Activated CD8-positive, alpha-beta memory T cell treated with anti-CD3 and anti-CD28 coated beads, Interleukin-2, amount 50 U/mL, for 48 hours (primary cell): ENCODE measurements around the gene ZGPAT.

Experiments used
- DNase-seq: peaks from one replicate; pipeline ENCODE4 v3.0.0-alpha.2; 2020

ZGPAT gene

DNA sequence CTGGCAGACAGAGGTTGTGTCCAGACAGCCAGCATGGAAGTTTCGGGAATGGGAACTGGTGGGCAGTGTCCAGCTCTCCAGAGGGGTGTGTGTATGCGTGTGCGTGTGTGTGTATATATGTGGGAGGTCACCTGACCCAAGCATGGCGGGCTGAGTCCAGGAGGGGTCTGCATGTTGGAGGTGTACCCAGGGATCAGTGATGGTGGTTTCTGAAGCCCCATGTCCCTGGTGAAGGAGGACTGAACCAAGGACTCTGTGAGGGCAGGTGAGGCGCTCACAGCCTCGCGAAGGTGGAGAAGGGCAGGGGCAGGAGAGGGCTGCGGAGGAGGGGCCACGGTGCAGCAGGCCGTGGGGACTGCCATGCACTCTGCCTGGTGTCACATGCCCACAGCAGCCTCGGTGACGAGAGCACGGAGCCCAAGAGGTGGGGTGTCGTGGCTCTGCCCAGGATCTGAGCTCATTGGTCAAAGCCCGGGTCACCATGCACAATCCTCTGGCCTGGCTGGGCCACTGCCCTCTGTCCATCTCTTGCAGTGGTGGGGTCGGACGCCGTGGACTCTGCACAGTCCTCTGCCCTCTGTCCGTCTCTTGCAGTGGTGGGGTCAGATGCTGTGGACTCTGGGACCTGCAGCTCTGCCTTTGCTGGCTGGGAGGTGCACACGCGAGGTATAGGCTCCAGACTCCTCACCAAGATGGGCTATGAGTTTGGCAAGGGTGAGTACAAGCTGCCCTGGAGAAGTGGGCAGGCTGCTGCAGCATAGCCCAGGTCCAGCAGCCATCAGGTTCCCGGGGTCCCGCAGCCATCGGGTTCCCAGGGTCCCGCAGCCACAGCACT is 26.5 kb downstream of the ZGPAT start:
- DNase-seq, result no peak

DNA sequence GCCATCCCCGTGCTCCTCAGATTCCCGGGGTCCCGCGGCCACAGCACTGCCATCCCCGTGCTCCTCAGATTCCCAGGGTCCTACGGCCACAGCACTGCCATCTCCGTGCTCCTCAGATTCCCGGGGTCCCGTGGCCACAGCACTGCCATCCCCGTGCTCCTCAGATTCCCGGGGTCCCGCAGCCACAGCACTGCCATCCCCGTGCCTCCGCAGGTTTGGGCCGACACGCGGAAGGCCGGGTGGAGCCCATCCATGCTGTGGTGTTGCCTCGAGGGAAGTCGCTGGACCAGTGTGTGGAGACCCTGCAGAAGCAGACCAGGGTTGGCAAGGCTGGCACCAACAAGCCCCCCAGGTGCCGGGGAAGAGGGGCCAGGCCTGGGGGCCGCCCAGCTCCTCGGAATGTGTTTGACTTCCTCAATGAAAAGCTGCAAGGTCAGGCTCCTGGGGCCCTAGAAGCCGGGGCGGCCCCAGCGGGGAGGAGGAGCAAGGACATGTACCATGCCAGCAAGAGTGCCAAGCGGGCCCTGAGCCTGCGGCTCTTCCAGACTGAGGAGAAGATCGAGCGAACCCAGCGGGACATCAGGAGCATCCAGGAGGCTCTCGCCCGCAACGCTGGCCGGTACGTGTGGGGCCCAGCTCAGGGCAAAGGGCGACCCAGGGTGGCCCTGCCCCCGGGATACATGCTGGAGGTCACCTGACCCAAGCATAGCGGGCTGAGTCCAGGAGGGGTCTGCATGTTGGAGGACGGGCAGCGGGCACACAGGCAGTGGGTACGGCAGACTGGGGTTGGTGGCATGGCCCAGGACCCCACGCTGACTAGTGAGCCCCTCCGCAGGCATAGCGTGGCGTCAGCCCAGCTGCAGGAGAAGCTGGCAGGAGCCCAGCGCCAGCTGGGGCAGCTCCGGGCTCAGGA is 27.4 kb downstream of the ZGPAT start:
- no peak for DNase-seq

DNA sequence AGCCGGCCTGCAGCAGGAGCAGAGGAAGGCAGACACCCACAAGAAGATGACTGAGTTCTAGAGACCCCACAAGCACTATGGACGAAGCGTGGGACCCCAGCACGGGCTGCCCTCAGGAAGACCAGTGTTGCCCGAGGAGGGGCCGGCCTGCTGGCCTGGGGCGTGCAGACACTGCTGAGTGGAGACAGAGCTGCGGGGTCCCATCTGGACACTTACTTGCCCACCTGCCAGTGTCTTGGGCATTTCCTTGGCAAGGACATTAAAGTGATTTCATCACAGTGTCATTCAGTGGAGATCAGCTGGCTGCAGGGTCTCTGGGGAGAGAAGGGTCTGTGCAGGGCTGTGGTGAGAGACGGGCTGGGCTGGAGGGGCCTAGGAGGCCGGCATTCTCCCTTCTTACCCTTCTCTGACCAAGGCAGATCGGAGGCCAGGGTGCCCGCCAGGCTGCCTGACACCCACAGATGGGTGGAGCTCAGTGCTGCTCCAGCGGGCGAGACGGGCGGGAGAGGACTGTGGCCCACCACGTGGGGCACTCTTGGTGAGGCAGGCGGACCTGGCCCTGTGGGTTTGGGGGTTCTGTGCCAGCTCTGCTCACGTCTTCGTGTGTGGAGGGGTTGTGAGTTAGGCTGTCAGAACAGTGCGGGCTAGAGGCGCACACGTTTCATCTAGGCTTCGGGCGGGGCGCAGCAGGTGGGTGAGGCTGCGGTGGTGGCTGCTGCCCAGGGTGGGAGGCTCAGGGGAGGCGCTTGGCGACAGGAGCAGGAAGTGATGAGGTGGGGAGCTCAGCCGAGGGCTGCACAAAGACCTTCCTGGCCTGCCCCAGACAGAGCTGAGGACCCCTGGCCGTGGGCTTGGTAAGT is 28.2 kb downstream of the ZGPAT start, which contains the start of gene LIME1:
TSS of gene LIME1 (plus strand) at position 806 of the 860 bp plus-strand sequence. CDS start 886 bp downstream, outside the sequence.
- DNase-seq, result peak; percentile 82

DNA sequence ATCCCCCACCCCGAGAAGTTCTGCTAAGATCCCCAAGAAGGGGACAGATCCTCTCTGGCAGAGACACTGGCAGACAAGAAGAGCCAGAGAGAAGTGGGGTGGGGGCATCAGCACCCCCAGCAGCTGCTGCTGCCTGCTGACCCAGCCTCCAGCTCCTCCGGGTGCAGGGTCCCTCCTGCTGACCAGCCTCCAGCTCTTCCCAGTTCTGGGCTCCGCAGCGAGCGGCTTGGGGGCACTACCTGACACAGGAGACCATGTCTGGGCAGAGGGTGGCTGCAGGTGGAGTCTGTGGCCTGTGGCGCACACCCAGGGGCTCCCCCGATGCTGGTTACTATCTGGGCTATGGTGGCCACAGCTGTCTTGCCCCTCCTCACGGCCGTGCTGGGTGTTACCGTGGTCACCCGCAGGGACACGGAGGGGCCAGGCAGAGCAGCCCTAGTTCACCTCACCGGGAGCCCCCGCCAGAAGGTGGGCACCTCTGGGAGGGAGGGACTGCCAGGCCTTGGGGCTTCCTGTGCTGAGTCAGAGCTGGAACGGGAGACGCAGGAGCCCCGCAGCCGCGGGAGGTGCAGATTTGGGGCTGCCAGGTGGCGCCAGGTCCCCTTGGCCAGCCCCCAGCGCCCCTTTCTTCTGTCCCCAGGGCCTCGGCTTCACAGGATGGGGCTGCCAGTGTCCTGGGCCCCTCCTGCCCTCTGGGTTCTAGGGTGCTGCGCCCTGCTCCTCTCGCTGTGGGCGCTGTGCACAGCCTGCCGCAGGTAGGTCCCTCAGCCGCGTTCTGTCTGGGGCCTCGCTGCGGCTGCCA is 29.3 kb downstream of the ZGPAT start:
- peak; percentile 81 for DNase-seq

DNA sequence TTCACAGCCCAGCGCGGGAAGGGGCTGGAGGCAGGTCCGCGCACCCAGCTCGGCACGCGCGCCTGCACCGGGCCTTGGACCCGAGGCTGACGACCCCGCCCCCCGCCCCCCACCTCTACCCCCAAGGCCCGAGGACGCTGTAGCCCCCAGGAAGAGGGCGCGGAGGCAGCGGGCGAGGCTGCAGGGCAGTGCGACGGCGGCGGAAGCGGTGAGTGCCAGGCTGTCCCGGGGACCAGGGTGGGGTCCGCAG is 29.8 kb downstream of the ZGPAT start:
- no peak for DNase-seq

DNA sequence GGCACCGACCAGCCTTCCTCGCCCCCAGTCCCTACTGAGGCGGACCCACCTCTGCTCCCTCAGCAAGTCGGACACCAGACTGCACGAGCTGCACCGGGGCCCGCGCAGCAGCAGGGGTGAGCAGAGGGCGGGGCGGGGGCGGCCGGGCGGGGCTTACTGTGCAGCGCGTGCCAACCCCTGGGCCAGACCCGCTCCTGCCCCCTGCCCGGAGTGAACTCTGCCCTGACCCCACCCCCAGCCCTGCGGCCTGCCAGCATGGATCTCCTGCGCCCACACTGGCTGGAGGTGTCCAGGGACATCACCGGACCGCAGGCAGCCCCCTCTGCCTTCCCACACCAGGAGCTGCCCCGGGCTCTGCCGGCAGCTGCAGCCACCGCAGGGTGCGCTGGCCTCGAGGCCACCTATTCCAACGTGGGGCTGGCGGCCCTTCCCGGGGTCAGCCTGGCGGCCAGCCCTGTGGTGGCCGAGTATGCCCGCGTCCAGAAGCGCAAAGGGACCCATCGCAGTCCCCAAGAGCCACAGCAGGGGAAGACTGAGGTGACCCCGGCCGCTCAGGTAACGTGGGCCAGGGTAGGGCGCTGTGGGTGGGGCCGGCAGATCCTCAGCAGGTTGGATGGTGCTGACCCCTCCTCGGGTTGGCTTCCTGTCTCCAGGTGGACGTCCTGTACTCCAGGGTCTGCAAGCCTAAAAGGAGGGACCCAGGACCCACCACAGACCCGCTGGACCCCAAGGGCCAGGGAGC is 30.3 kb downstream of the ZGPAT start:
- no peak for DNase-seq

DNA sequence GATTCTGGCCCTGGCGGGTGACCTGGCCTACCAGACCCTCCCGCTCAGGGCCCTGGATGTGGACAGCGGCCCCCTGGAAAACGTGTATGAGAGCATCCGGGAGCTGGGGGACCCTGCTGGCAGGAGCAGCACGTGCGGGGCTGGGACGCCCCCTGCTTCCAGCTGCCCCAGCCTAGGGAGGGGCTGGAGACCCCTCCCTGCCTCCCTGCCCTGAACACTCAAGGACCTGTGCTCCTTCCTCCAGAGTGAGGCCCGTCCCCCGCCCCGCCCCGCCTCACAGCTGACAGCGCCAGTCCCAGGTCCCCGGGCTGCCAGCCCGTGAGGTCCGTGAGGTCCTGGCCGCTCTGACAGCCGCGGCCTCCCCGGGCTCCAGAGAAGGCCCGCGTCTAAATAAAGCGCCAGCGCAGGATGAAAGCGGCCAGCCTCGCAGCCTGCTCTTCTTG is 30.9 kb downstream of the ZGPAT start:
- no peak for DNase-seq

DNA sequence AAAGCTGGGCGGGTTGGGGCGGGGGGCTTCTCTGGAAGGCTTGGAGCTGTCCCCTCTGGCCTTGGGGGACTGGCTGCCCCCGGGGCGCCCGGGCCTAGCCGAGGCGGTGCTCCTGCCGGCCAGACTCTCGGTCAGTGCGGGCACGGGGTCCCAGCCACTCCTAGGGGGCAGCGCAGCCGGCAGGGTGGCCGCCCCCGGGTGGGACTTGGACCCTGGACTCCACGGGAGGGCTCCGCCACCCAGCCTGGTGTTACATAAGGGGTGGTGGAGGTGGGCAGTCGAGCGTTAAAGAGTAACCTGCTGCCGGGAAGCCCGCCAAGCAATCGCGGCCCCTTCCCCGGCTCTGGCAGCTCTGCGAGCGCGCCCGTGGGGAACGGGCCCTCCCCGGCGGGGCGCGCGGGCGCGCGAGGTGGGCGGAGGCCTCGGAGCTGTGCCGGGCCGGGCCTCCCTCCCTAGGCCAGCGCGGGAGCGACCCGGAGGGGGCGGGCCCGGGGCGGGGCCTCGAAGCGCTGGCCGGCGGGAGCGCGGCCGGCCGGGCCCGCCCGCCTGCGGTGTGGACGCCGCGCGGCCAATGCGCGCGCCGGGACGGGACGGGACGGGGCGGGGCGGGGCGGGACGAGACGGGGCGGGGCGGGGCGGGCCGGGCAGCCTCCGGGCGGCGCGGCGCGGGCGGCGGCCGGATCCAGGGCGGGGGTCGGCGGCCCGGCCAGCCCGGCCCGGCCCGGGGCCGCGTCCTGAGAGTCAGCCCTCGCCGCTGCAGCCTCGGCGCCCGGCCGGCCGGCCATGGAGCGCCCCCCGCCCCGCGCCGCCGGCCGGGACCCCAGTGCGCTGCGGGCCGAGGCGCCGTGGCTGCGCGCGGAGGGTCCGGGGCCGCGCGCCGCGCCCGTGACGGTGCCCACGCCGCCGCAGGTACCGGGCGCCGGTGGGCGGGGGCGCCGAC is 31.6 kb downstream of the ZGPAT start, which contains the start of gene SLC2A4RG:
TSS of gene SLC2A4RG (plus strand) at position 647 of the 940 bp plus-strand sequence. CDS start at position 784, 137 bp downstream.
- DNase-seq, result peak; percentile 82

DNA sequence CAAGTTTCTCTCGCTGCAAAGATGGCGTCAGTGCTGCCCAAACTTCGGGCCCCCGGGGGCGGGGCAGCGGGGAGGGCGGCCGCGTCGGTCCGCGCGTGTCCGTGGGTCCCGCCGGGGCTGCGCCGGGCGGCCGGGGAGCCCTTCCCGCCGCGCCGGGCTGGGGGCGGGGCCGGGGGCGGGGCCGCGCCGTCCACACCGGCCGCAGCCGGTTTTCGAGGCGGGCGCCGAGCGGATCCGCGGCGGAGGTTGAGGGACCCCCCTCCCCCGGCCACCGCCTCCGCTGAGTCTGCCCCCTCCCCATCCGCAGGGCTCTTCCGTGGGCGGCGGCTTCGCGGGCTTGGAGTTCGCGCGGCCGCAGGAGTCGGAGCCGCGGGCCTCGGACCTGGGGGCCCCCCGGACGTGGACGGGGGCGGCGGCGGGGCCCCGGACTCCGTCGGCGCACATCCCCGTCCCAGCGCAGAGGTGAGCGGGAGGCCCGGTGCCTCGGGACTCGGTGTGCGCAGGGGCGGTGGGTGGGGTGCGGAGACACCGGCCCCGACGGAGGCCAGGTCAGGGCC is 32.3 kb downstream of the ZGPAT start:
- DNase-seq, result no peak

DNA sequence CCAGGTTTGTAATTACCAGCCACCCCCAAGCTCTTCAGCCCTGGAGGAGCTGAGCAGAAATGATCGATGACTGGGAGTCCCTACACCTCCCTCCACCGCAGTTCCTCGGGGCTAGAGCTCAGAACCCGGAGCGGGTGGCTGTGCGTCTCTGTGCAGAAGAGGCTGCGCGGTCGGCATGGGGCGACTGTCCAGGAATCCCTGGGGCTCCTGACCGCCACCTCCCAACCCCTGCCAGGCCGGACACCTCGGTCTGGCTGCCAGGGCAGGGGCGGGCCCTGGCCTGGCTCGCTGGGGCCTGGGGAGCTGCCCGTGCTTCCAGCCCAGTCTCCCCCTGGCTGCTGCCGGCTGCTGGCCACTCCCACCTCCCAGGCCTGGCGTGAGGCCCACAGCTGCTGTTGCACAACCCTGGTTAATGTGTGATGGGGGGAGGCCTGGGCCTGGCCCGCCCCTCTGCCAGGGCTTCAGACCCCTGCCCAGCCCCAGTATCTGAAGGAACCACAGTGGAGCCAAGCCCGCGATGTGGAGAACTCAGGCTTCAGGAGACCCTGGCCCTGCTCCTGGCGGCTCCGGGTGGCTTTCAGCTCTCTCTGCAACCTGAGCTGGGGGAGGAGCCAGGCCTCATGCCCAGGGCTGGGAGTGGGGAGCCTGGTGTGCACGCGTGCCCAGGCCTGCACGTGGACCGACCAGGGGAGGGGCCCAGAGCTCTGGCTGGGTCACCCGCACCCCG is 33.0 kb downstream of the ZGPAT start:
- DNase-seq, result no peak

DNA sequence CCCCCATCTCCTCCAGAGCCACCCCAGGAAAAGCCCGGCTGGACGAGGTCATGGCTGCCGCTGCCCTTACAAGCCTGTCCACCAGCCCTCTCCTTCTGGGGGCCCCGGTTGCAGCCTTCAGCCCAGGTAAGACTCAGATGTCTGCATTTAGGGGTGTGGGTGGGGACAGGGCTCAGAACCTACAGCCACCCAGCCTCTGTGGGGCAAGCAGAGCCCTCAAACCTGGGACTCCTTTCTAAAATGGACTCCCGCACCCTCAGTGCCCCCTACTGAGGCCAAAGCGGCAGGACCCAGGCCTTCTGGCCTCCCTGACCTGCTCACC is 33.5 kb downstream of the ZGPAT start:
- no peak for DNase-seq

DNA sequence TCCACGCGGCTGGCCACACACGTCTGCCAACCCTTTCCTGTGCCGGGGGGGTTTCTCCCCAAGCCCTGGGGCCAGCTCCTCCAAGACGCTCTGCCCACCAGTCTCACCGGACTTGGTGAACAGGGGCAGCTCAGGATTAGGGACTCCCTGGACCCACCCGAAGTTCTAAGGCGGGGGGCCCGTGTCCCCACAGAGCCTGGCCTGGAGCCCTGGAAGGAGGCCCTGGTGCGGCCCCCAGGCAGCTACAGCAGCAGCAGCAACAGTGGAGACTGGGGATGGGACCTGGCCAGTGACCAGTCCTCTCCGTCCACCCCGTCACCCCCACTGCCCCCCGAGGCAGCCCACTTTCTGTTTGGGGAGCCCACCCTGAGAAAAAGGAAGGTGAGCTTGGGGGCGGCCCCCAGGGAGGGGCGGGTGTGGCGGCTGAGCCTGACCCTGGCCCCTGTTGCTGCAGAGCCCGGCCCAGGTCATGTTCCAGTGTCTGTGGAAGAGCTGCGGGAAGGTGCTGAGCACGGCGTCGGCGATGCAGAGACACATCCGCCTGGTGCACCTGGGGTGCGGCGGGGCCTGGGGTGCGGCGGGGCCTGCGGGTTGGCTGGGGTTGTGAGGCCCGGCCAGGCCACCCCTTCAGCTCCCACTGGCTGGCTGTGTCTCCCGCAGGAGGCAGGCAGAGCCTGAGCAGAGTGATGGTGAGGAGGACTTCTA is 34.0 kb downstream of the ZGPAT start:
- DNase-seq, result no peak

DNA sequence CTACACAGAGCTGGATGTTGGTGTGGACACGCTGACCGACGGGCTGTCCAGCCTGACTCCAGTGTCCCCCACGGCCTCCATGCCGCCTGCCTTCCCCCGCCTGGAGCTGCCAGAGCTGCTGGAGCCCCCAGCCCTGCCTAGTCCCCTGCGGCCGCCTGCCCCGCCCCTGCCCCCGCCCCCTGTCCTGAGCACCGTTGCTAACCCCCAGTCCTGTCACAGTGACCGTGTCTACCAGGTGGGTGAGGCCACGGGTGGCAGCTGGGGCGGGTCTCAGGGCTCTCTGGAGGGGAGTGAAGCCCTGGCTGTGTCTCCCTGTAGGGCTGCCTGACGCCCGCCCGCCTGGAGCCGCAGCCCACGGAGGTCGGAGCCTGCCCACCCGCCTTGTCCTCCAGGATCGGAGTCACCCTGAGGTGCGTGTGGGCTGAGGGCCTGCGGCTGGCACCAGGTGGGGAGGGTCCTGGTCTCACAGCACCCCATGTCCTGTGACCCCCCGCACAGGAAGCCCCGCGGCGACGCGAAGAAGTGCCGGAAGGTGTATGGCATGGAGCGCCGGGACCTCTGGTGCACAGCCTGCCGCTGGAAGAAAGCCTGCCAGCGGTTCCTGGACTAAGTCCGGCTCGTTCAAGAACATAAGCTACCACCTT is 34.7 kb downstream of the ZGPAT start:
- no peak for DNase-seq

DNA sequence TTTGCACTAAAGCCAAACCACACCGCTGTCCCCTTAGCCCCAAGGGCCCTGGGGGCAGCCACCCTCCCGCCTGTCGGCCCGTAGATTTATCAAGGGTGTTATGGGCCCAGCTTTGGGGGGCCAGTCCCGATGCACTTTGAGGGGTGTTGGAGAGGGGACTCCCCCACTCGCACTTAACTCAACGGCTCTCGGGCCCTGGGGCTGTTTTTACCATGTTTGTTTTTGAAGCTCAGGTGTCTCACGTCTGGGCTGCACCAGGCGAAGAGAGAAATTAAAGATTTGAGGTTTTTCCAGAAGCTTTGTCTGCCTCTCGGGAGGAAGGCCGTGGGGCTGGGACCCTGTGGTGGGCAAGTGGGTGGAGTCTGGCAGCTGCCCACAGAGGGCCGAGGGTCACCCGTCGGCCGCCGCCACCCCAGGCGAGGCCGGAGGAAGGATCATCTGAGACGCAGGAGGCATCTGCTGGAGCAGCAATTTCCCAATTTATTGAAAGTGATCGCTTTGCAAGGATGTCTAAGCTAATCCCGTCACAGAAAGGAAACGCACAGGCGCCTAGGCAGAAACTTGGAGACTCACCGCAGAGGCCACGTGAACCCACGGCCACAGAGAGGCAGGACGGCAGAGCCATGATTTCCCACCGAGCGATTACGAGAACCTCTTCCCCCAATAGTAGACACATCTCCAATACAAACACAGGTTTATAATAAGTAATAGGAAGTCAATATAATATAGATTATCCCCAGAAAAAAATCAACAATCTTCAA is 35.6 kb downstream of the ZGPAT start:
- no peak for DNase-seq

DNA sequence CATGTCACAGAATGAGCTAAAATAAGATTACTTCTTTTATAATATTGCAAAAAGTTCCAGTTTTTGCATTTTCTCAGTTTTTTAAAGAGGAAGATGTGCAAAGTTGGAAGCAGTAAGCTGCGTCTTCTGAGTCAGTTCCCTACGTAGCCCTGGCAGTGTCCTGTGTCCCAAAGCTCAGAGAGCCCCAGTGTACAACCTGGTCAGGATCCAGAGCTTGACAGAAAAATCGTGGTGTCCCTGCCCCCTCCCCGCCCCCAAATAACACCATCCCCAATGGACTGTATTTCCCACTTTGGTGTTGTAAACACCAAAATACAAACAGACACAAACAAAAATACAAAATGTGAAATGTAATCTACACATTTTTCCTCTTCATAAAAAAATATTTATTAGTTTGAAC is 36.3 kb downstream of the ZGPAT start:
- no peak for DNase-seq

DNA sequence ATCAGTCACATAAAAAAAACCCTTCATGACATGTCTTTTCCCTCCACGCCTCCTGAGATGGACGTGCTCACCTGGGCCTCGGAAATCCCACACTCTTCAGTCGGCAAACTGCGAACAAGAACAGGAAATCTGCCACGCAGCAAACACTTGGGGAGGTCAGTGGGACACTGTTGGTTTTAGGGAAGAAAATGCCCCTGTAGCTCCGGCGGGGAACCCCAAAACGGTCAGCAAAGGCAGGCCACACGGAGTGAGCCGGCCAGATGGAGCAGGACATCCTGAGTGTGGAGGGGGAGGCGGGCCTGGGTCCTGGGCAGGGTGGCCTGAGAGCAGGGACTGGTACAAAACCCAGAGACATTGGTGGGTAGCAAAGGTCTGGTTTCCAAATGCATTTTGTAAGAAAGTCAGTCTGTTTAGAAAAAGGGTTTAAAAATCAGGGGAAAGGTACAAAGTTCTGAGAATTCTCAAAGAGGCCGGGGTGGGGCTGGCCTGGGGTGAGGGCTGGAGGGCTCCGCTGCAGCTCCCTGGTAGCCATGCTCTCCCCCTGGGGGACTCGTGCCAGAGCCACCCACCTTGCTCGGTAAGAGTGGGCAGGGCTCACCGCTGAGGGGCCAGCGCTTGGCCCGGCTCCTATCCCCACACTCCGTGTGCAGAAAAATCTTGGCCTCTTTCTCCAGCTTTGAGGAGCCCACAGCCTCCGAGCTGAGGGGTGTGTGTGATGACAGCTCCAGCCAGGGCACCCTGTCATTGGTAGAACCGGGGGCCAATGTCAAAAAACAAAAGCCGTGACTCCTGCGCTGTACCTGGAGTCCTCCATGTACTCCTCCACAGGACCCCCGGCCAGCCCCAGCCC is 37.0 kb downstream of the ZGPAT start:
- DNase-seq, result no peak
